HG03108 (cell line): ENCODE measurements around the gene TMEM37.
"Not testable (repeated sequence)": the region's sequence is repeated elsewhere in the genome, so short reads cannot be mapped to it uniquely, and the experiment has no call there.

Experiments
- ATAC-seq: cut with Tn5 transposase; IDR thresholded peaks from one replicate; pipeline ENCODE4 v1.9.1; 2021; ENCODE audit warnings: moderate library complexity; ENCODE audit not compliant: unreplicated experiment

Gene TMEM37

GRCh38 chr2:119431155-119431975, at the start of gene TMEM37:
TMEM37 (plus strand) TSS chr2:119431854; CDS start chr2:119431904, 50 bp downstream.
- peak; percentile 62 for ATAC-seq

- no peak for ATAC-seq
These were observed 48.1 kb upstream of the TMEM37 start for GRCh38 chr2:119383410-119384140.

- no peak for ATAC-seq
These were observed 46.7 kb upstream of the TMEM37 start for GRCh38 chr2:119384971-119385370.

GRCh38 chr2:119385466-119385865, 46.2 kb upstream of the TMEM37 start:
- ATAC-seq, result no peak

GRCh38 chr2:119387381-119388129, 44.1 kb upstream of the TMEM37 start:
- peak; percentile 73 for ATAC-seq

GRCh38 chr2:119389615-119390306, 41.9 kb upstream of the TMEM37 start:
- ATAC-seq, result no peak

GRCh38 chr2:119393971-119394748, 37.5 kb upstream of the TMEM37 start:
- no peak for ATAC-seq

GRCh38 chr2:119397196-119397595, 34.5 kb upstream of the TMEM37 start:
- no peak for ATAC-seq

- no peak for ATAC-seq
These were observed 29.5 kb upstream of the TMEM37 start for GRCh38 chr2:119402106-119402505.

GRCh38 chr2:119402645-119403560, 28.8 kb upstream of the TMEM37 start:
- no peak for ATAC-seq

- not testable (repeated sequence) for ATAC-seq
These were observed 28.0 kb upstream of the TMEM37 start for GRCh38 chr2:119403618-119404017.

GRCh38 chr2:119405151-119405550, 26.5 kb upstream of the TMEM37 start:
- no peak for ATAC-seq

- ATAC-seq, result no peak
These were observed 24.0 kb upstream of the TMEM37 start for GRCh38 chr2:119407430-119408220.

GRCh38 chr2:119408221-119408619, 23.4 kb upstream of the TMEM37 start:
- no peak for ATAC-seq

- ATAC-seq, result no peak
These were observed 22.1 kb upstream of the TMEM37 start for GRCh38 chr2:119409506-119409905.

- no peak for ATAC-seq
These were observed 16.8 kb upstream of the TMEM37 start for GRCh38 chr2:119414894-119415293.

- ATAC-seq, result no peak
These were observed 16.0 kb upstream of the TMEM37 start for GRCh38 chr2:119415630-119416029.

- ATAC-seq, result no peak
These were observed 15.2 kb upstream of the TMEM37 start for GRCh38 chr2:119416299-119416923.
